Loucy (cell line): ENCODE data around the gene NTNG1.

Experiments
- H2AFZ ChIP-seq: fragments of 200-600 bp; sonication (generic); 2 replicates; pipeline ENCODE4 v1.6.0; 2016; ENCODE audit warnings: antibody characterized with exemption, mild to moderate bottlenecking, low read length, moderate library complexity
- H3F3A ChIP-seq: fragments of 200-600 bp; 2 replicates; pipeline ENCODE4 v1.6.0; 2016; ENCODE audit warnings: antibody characterized with exemption, low read depth, mild to moderate bottlenecking
- H3K27me3 ChIP-seq: fragments of 200-600 bp; sonication (generic); 2 replicates; pipeline ENCODE4 v1.6.1; 2014; ENCODE audit warnings: low read length, mild to moderate bottlenecking; ENCODE audit not compliant: insufficient read depth, poor library complexity, severe bottlenecking
- H3K36me3 ChIP-seq: fragments of 200-600 bp; sonication (generic); 2 replicates; pipeline ENCODE4 v1.6.1; 2016; ENCODE audit warnings: low read length; ENCODE audit not compliant: insufficient read depth
- H3K4me1 ChIP-seq: fragments of 200-600 bp; sonication (generic); 2 replicates; pipeline ENCODE4 v1.5.1; 2014; ENCODE audit warnings: low read length, mild to moderate bottlenecking; ENCODE audit not compliant: insufficient read depth, poor library complexity, severe bottlenecking
- H3K4me2 ChIP-seq: fragments of 200-600 bp; sonication (generic); 2 replicates; pipeline ENCODE4 v1.6.0; 2014; ENCODE audit warnings: antibody characterized with exemption, low read length, low read depth, mild to moderate bottlenecking; ENCODE audit not compliant: poor library complexity, severe bottlenecking
- H3K4me3 ChIP-seq: fragments of 200-600 bp; sonication (generic); 2 replicates; pipeline ENCODE4 v1.5.1; 2014; ENCODE audit warnings: low read length, mild to moderate bottlenecking, mixed read lengths; ENCODE audit not compliant: poor library complexity, severe bottlenecking
- H3K79me2 ChIP-seq: fragments of 200-600 bp; sonication (generic); 2 replicates; pipeline ENCODE4 v1.6.1; 2014; ENCODE audit warnings: low read length; ENCODE audit not compliant: insufficient read depth
- H3K9ac ChIP-seq: fragments of 200-600 bp; sonication (generic); 2 replicates; pipeline ENCODE4 v1.6.0; 2014; ENCODE audit warnings: mild to moderate bottlenecking, low read depth, low read length, moderate library complexity; ENCODE audit not compliant: poor library complexity, severe bottlenecking
- H3K9me2 ChIP-seq: fragments of 200-600 bp; sonication (generic); replicated peaks from 2 replicates; pipeline ENCODE4 v1.6.1; 2016; ENCODE audit warnings: low read depth, low read length, mixed read lengths
- H3K9me3 ChIP-seq: fragments of 200-600 bp; sonication (generic); 2 replicates; pipeline ENCODE4 v1.6.1; 2014; ENCODE audit warnings: mild to moderate bottlenecking, antibody characterized with exemption, low read length, low read depth; ENCODE audit not compliant: insufficient read depth
- H4K20me1 ChIP-seq: fragments of 200-600 bp; sonication (generic); 2 replicates; pipeline ENCODE4 v1.6.0; 2014; ENCODE audit warnings: antibody characterized with exemption, low read length, mild to moderate bottlenecking; ENCODE audit not compliant: insufficient read depth, poor library complexity, severe bottlenecking
- EZH2phosphoT487 ChIP-seq: fragments of 200-600 bp; IDR thresholded peaks from 2 replicates; pipeline ENCODE4 v1.6.1; 2018; ENCODE audit warnings: antibody characterized with exemption, mild to moderate bottlenecking, moderate library complexity, borderline replicate concordance
- TF ChIP-seq, protein P1 (sequence below): fragments of 200-600 bp; sonication (generic); conservative IDR thresholded peaks from 2 replicates; pipeline ENCODE4 v1.5.1; 2014; ENCODE audit warnings: mild to moderate bottlenecking, antibody characterized with exemption, low read length

The NTNG1 gene

DNA sequence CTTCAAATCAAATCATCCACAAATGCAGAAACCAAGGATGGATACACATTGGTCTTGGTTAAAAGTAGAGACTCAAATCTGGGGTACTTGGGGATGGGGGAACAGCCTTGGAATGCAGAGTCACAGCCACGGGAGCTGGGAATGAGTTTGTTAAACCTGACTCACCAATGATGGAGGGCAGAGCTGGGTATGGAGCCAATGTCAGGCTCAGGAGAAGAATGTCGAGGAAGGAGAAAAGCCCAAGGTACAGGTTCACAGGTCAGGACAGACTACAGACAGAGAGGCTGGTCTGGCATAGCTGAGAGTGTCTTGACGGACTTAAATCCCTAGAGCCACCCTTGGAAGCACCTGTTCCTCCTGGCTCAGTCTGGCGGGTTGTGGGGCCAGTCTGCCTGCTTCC, 237.6 kb downstream of the NTNG1 start:
- no peak overlapping the region for H2AFZ ChIP-seq
- H3K9me3 ChIP-seq = no peaks in the 10 kb centered on the region
- no peak overlapping the region for H3K4me3 ChIP-seq
- no peaks in the 10 kb centered on the region for H3K36me3 ChIP-seq
- TF ChIP-seq, protein P1, sequence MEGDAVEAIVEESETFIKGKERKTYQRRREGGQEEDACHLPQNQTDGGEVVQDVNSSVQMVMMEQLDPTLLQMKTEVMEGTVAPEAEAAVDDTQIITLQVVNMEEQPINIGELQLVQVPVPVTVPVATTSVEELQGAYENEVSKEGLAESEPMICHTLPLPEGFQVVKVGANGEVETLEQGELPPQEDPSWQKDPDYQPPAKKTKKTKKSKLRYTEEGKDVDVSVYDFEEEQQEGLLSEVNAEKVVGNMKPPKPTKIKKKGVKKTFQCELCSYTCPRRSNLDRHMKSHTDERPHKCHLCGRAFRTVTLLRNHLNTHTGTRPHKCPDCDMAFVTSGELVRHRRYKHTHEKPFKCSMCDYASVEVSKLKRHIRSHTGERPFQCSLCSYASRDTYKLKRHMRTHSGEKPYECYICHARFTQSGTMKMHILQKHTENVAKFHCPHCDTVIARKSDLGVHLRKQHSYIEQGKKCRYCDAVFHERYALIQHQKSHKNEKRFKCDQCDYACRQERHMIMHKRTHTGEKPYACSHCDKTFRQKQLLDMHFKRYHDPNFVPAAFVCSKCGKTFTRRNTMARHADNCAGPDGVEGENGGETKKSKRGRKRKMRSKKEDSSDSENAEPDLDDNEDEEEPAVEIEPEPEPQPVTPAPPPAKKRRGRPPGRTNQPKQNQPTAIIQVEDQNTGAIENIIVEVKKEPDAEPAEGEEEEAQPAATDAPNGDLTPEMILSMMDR = no peak
- TF ChIP-seq EZH2phosphoT487 = no peak
- H4K20me1 ChIP-seq = no peaks in the 10 kb centered on the region
- H3K4me1 ChIP-seq = no peaks in the 10 kb centered on the region
- no peaks in the 10 kb centered on the region for H3K27me3 ChIP-seq
- H3F3A ChIP-seq = no peaks in the 10 kb centered on the region
- no peak overlapping the region for H3K4me2 ChIP-seq
- no peaks in the 10 kb centered on the region for H3K9me2 ChIP-seq
- no peaks in the 10 kb centered on the region for H3K79me2 ChIP-seq
- no peak overlapping the region for H3K9ac ChIP-seq

DNA sequence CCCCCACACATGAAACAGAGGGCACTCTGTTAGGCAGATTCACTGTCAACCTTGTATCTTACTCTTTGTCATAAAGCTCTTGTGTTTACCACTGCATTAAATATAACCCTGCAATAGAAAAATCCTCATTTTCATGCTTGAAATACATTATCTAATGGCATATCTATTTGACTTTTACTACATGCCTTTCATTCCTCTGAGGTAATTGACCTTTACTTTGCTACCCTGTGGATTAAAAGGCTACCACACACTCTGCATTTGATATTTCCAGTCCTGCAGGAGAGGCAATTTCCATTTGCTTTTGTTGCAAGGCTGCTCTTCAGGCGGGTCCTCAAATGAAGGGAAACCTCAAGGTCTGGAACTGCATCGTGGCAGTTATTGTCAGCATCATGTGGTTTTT, 238.0 kb downstream of the NTNG1 start:
- Histone ChIP-seq H4K20me1 (no peaks in the 10 kb centered on the region), H2AFZ (no peak overlapping the region), H3K36me3 (no peaks in the 10 kb centered on the region), H3K4me3 (no peak overlapping the region), H3K4me2 (no peak overlapping the region), H3K9me3 (no peaks in the 10 kb centered on the region), H3K27me3 (no peaks in the 10 kb centered on the region), H3K9me2 (no peaks in the 10 kb centered on the region), H3K9ac (no peak overlapping the region), H3K79me2 (no peaks in the 10 kb centered on the region), H3F3A (no peaks in the 10 kb centered on the region), H3K4me1 (no peaks in the 10 kb centered on the region)
- TF ChIP-seq EZH2phosphoT487 = no peak
- TF ChIP-seq, protein P1 = no peak

DNA sequence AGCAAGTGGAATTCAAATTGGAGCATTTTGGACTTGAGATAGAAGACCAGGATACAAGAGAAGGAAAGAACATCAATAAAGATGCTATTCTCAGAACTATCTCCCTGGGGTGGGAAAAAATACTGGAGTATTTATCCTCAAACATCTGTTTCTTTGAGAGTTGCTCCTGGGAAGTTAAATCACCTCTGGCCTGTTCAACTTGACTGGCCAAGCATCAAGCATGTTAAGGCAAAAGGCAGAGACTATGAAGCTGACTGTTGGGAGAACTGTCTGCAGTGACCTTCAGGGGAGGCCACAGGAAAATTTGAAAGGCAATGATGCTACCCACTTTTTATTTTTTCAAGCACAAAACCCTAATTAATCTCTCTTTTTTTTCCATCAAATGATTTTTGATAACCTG, 239.0 kb downstream of the NTNG1 start:
- H4K20me1 ChIP-seq = no peaks in the 10 kb centered on the region
- H3K27me3 ChIP-seq = no peaks in the 10 kb centered on the region
- no peaks in the 10 kb centered on the region for H3K4me1 ChIP-seq
- H3K4me3 ChIP-seq = no peak overlapping the region
- no peaks in the 10 kb centered on the region for H3K36me3 ChIP-seq
- H3K9ac ChIP-seq = no peak overlapping the region
- TF ChIP-seq, protein P1 = no peak
- TF ChIP-seq EZH2phosphoT487 = no peak
- H3K9me3 ChIP-seq = no peaks in the 10 kb centered on the region
- no peak overlapping the region for H3K4me2 ChIP-seq
- H3K79me2 ChIP-seq = no peaks in the 10 kb centered on the region
- no peak overlapping the region for H2AFZ ChIP-seq
- no peaks in the 10 kb centered on the region for H3K9me2 ChIP-seq
- H3F3A ChIP-seq = no peaks in the 10 kb centered on the region
